Psoas muscle (tissue), 8 donors: ENCODE measurements around the gene TULP4. TPM values are rescaled to one million over a fixed set of nuclear protein-coding genes. Genes with fewer than 3 reads are reported as not detected.

Experiments used
- ATAC-seq, 4 donors: fragments of 200-7000 bp; cut with Tn5 transposase; one replicate each; pipeline ENCODE4 v1.9.1; 2020; ENCODE audit warnings: moderate library complexity in 3 of 4, mild to moderate bottlenecking in 2 of 4
- DNase-seq, 2 donors: peaks; one replicate each; pipeline ENCODE4 v3.0.0-alpha.2; 2020
- H3K27ac ChIP-seq: fragments of 200-600 bp; one replicate; pipeline ENCODE4 v1.8.0; 2022
- H3K27me3 ChIP-seq, 3 donors: fragments of 200-600 bp in 1 of 3; one replicate each; pipeline versions ENCODE4 v1.6.1 to v1.8.0; 2013 to 2022; ENCODE audit warnings: low read length in 2 of 3, mild to moderate bottlenecking in 2 of 3, moderate library complexity in 1 of 3; ENCODE audit not compliant: insufficient read depth in 3 of 3
- H3K36me3 ChIP-seq, 2 donors: fragments of 200-600 bp in 1 of 2; one replicate each; pipeline versions ENCODE4 v1.6.1 to v1.8.0; 2013 to 2022; ENCODE audit warnings: low read depth in 1 of 2, mild to moderate bottlenecking in 1 of 2, moderate library complexity in 1 of 2; ENCODE audit not compliant: insufficient read depth in 1 of 2
- H3K4me1 ChIP-seq: fragments of 200-600 bp; one replicate; pipeline ENCODE4 v1.8.0; 2022
- H3K4me3 ChIP-seq: fragments of 200-600 bp; one replicate; pipeline ENCODE4 v1.8.0; 2022; ENCODE audit warnings: mild to moderate bottlenecking
- H3K9me3 ChIP-seq: fragments of 200-600 bp; one replicate; pipeline ENCODE4 v1.8.0; 2022
- WGBS, 3 donors: extraction: QIAGEN DNeasy Blood & Tissue Kit; methylation state at CpG; one replicate each; pipeline versions ENCODE4 v1.1.6 to v1.1.7; 2013; 5-methylcytosine and 5-hydroxymethylcytosine counted together
- intact Hi-C, 2 donors: fragments of 100-400 bp; cut with DNase I; formaldehyde crosslinking; loops; one replicate each; pipeline versions ENCODE4 v1.11.0 to v1.14.2; 2022
- polyA plus RNA-seq, 3 donors: library from polyadenylated mRNA; stranded (reverse); fragments of 200-250 nt; gene quantifications; one replicate each; pipeline ENCODE4 v1.2.3, GENCODE V29; 2013
- total RNA-seq, 4 donors: library from RNA; stranded (reverse); fragmentation: NEBNext Ultra II Directional in 2 of 4; extraction: Animal tissue kit (Norgen Biotek cat#: 25700) in 2 of 4; gene quantifications; one replicate each; pipeline versions ENCODE4 v1.2.1 to v1.2.4, GENCODE V29; 2021 to 2023
- TF ChIP-seq, protein P1 (sequence below): fragments of 200-600 bp; IDR thresholded peaks from one replicate; pipeline ENCODE4 v1.8.0; 2022; ENCODE audit warnings: antibody characterized with exemption
- donor health status: healthy with polysubstance abuse.
- donor health status: DM: no; HTN: no; CAD: no; lungs with moderate emphysema.
- donor health status: Bipolar disorder and iron deficiency.
- donor health status: healthy.
- donor health status: DM: yes; HTN: yes; CAD: no.
- donor health status: DM: no; HTN: no; CAD: no.
- donor health status: DM: no; HTN: no; CAD: no.
- donor health status: DM: yes; HTN: yes; CAD: no.

The TULP4 gene
- total and polyA plus RNA-seq, 7 donors: 2.2 to 103 (median 63.2) TPM

DNA sequence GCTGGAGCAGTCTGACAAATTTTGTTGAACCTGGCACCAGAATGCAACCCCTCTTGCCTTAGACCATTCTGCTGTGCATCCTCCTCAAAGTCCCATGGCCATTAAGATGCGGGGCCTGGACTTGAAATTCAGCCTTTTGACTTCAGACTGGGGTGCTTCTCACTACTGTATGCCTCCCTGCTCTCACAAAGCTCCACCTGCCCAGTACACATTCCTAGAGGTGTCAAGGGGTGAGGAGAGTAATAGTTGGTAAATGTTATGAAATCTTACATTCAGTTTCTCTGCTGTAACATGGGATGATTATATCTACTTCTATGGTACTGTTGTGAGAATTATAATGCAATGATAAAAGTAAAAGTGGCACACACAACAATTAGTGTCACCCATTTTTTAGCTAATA lies 70.8 kb downstream of the TULP4 start:
- peaks cover 41% of the 10 kb centered on the region for H3K4me1 ChIP-seq
- TF ChIP-seq, protein P1, sequence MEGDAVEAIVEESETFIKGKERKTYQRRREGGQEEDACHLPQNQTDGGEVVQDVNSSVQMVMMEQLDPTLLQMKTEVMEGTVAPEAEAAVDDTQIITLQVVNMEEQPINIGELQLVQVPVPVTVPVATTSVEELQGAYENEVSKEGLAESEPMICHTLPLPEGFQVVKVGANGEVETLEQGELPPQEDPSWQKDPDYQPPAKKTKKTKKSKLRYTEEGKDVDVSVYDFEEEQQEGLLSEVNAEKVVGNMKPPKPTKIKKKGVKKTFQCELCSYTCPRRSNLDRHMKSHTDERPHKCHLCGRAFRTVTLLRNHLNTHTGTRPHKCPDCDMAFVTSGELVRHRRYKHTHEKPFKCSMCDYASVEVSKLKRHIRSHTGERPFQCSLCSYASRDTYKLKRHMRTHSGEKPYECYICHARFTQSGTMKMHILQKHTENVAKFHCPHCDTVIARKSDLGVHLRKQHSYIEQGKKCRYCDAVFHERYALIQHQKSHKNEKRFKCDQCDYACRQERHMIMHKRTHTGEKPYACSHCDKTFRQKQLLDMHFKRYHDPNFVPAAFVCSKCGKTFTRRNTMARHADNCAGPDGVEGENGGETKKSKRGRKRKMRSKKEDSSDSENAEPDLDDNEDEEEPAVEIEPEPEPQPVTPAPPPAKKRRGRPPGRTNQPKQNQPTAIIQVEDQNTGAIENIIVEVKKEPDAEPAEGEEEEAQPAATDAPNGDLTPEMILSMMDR: no peak
- H3K36me3 ChIP-seq: no peaks in the 10 kb centered on the region
- no peak for ATAC-seq
- H3K27me3 ChIP-seq: no peaks in the 10 kb centered on the region
- no peak overlapping the region for H3K27ac ChIP-seq
- DNase-seq: no peak
- no peak overlapping the region for H3K4me3 ChIP-seq
- no peaks in the 10 kb centered on the region for H3K9me3 ChIP-seq
- intact Hi-C loops: loop anchor here in 1 of 2 donors (10.0 kb wide), 1 partner anchor 158 kb away; no protein-coding TSS in a partner anchor
- 96 to 100% (median 100%) methylated on average over 1 of the region's 1 CpG for WGBS, 3 donors

DNA sequence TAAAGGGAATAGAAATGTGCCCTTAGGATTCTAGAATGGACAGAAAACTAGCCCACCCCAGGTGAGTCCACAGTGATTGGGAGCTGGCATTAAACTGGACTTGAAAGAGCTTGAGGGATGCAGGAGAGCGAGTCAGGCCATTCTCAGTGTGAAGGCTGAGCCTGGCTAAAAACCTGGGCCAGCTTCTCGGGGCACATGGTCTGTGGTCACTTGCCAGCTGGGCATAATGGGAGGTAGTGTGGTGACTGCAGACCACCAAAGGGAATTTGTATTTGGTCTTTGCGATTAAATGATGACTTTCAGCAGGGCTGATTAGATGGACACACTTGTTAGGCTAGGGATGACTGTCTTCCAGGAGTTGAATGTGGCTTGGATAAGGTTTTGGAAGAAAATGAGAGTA lies 71.3 kb downstream of the TULP4 start:
- TF ChIP-seq, protein P1: no peak
- H3K4me3 ChIP-seq: no peak overlapping the region
- ATAC-seq: no peak
- no peaks in the 10 kb centered on the region for H3K9me3 ChIP-seq
- intact Hi-C loops: loop anchor here in 1 of 2 donors (10.0 kb wide), 1 partner anchor 159 kb away; no protein-coding TSS in a partner anchor
- H3K4me1 ChIP-seq: peaks cover 38% of the 10 kb centered on the region
- H3K27me3 ChIP-seq: no peaks in the 10 kb centered on the region
- no peak overlapping the region for H3K27ac ChIP-seq
- WGBS, 3 donors: 57 to 78% (median 59%) methylated on average over 3 of the region's 3 CpGs
- no peak for DNase-seq
- H3K36me3 ChIP-seq: no peaks in the 10 kb centered on the region

DNA sequence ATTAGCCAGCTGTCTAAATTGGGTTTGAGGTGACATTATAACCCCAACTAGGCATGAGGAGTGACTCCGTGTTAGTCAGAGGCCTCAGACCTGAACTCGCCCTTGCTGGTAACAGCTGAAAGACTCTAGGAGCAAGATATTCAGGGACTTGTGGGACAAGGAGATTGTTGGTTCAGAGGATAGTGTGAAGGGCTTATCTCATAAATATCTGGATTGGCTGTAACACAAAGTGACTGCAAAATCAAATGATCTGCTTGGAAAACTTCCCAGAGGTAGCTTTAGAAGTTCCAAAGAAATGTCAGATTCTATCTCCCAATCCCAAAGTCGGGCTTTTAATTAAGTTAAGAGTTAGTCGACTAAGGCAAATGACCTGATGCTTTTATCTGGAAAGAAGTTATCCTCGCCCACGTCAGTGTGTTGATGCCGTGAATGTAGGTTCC lies 72.4 kb downstream of the TULP4 start:
- intact Hi-C loops: loop anchor here in 1 of 2 donors (10.0 kb wide), 1 partner anchor 160 kb away; no protein-coding TSS in a partner anchor
- peaks cover 31% of the 10 kb centered on the region for H3K4me1 ChIP-seq
- H3K36me3 ChIP-seq: no peaks in the 10 kb centered on the region
- H3K27ac ChIP-seq: peak overlapping the region; percentile 54
- TF ChIP-seq, protein P1: no peak
- no peak for DNase-seq
- ATAC-seq: peak; percentile 68 to 86 (median 84)
- H3K4me3 ChIP-seq: no peak overlapping the region
- no peaks in the 10 kb centered on the region for H3K27me3 ChIP-seq
- no peaks in the 10 kb centered on the region for H3K9me3 ChIP-seq
- WGBS, 3 donors: 50 to 72% (median 57%) methylated on average over 7 of the region's 7 CpGs

DNA sequence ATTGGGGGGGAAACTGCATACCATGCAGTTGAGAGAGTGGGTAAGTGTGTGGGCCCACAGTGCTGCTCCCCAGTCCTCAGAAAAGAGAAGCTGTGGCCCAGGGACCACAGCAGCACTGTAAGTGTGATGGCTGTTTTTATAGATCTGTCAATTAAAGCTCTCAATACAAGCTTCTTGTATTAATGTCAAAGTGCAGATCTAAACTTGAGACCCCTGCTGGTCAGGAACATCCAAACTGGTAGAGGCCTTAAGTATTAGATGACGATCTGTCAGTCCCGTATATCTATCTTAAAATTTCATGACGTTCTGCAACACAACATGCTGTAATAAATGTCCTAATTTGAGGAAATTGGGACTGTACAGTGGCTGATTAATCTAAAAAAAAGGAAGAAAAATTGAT lies 74.8 kb downstream of the TULP4 start:
- ATAC-seq: no peak
- Histone ChIP-seq H3K27ac (no peak overlapping the region), H3K36me3 (no peaks in the 10 kb centered on the region), H3K9me3 (no peaks in the 10 kb centered on the region), H3K27me3 (no peaks in the 10 kb centered on the region), H3K4me1 (peaks cover 24% of the 10 kb centered on the region), H3K4me3 (no peak overlapping the region)
- 60 to 82% (median 82%) methylated on average over 3 of the region's 3 CpGs for WGBS, 3 donors
- intact Hi-C loops: loop anchor here in 1 of 2 donors (10.0 kb wide), 1 partner anchor 162 kb away; no protein-coding TSS in a partner anchor
- TF ChIP-seq, protein P1: peak; percentile 4
- DNase-seq: no peak

DNA sequence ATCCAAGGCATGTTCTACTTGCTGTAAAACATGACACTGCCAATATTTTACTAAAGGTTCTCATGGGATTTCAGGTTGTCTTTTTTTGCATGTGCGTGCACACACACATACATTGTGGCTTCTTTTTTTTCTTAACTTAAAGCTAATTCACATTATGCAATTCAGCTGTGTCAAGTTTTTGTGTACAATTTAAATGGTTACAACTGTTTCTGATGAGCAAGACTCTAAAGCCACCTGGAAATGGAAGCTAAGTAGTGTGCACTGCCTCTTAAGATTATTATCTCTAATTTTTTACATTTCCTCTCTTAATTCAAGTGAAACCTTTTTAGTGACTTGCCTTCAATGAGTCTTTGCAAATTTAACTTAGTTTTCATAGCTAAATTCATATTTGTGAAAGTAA lies 75.3 kb downstream of the TULP4 start:
- Histone ChIP-seq H3K36me3 (no peaks in the 10 kb centered on the region), H3K4me3 (no peak overlapping the region), H3K27ac (no peak overlapping the region), H3K4me1 (peaks cover 21% of the 10 kb centered on the region), H3K27me3 (no peaks in the 10 kb centered on the region), H3K9me3 (no peaks in the 10 kb centered on the region)
- intact Hi-C loops: loop anchor here in 1 of 2 donors (10.0 kb wide), 1 partner anchor 163 kb away; no protein-coding TSS in a partner anchor
- DNase-seq (no peak), ATAC-seq (no peak)
- 85 to 98% (median 92%) methylated on average over 1 of the region's 1 CpG for WGBS, 3 donors
- TF ChIP-seq, protein P1: no peak
